NCI-H187 treated with DMSO at 0.1 percent for 48 hours (cell line): ENCODE measurements around the gene SOCS7.
"Not testable (repeated sequence)": the region's sequence is repeated elsewhere in the genome, so short reads cannot be mapped to it uniquely, and the experiment has no call there.

Experiments used
- DNase-seq: peaks from one replicate; lab custom pipeline; 2025; lab: John Stamatoyannopoulos, UW

Gene SOCS7

GRCh38 chr17:38421171-38421841 is 69.7 kb downstream of the SOCS7 start:
- no peak for DNase-seq

GRCh38 chr17:38421871-38422827 is 70.5 kb downstream of the SOCS7 start:
- DNase-seq, result no peak

- DNase-seq, result no peak
Observed at GRCh38 chr17:38424297-38424972, 72.8 kb downstream of the SOCS7 start.

- no peak for DNase-seq
Observed at GRCh38 chr17:38425031-38425430, 73.4 kb downstream of the SOCS7 start.

- no peak for DNase-seq
Observed at GRCh38 chr17:38425744-38426143, 74.1 kb downstream of the SOCS7 start.

- no peak for DNase-seq
Observed at GRCh38 chr17:38426441-38426840, 74.8 kb downstream of the SOCS7 start.

- DNase-seq, result no peak
Observed at GRCh38 chr17:38427160-38427949, 75.7 kb downstream of the SOCS7 start.

- DNase-seq, result no peak
Observed at GRCh38 chr17:38428112-38428642, 76.5 kb downstream of the SOCS7 start, which contains the start of gene ARHGAP23. Gene ARHGAP23 (plus strand): TSS chr17:38428464. CDS start chr17:38428486, 22 bp downstream.

GRCh38 chr17:38428643-38429371 is 77.2 kb downstream of the SOCS7 start:
- no peak for DNase-seq

- DNase-seq, result no peak
Observed at GRCh38 chr17:38429476-38430100, 77.9 kb downstream of the SOCS7 start.

- no peak for DNase-seq
Observed at GRCh38 chr17:38430316-38430715, 78.7 kb downstream of the SOCS7 start.

GRCh38 chr17:38430822-38431221 is 79.2 kb downstream of the SOCS7 start:
- DNase-seq, result no peak

- DNase-seq, result no peak
Observed at GRCh38 chr17:38431346-38432145, 79.9 kb downstream of the SOCS7 start.

- no peak for DNase-seq
Observed at GRCh38 chr17:38434178-38434665, 82.6 kb downstream of the SOCS7 start.

- no peak for DNase-seq
Observed at GRCh38 chr17:38435795-38436194, 84.2 kb downstream of the SOCS7 start.

GRCh38 chr17:38436386-38436785 is 84.7 kb downstream of the SOCS7 start:
- no peak for DNase-seq

- DNase-seq, result not testable (repeated sequence)
Observed at GRCh38 chr17:38437313-38437712, 85.7 kb downstream of the SOCS7 start.

- no peak for DNase-seq
Observed at GRCh38 chr17:38439436-38439835, 87.8 kb downstream of the SOCS7 start.
